ENCODE data around the gene SPTAN1. TPM values are rescaled to one million over a fixed set of nuclear protein-coding genes. Genes with fewer than 3 reads are reported as not detected.

Gene SPTAN1
- total RNA-seq, 1 experiment from 2014 or later, result 111 TPM

GRCh38 chr9:128607642-128608350 is 55.4 kb downstream of the SPTAN1 start:
- POLR2A ChIA-PET, result no interaction called here
- Histone ChIP-seq H2AFZ (ENCODE audit: low read depth, low read length, poor library complexity, severe bottlenecking) (no peak overlapping the region), H3K36me3 (ENCODE audit: control insufficient read depth in 1 of 2, insufficient read depth in 2 of 2, low read length in 2 of 2) (peaks cover 49 to 69% of the 10 kb centered on the region in 2 experiments; a peak in 3 of 4 replicates), H3K9me3 (ENCODE audit: control insufficient read depth in 1 of 2, insufficient read depth in 1 of 2, low read depth in 1 of 2, low read length in 2 of 2) (no peaks in the 10 kb centered on the region), H3K4me3 (replicated peaks in 1 of 2; ENCODE audit: low read depth in 1 of 2, low read length in 2 of 2) (no peak overlapping the region), H3K9ac (ENCODE audit: low read length) (no peak overlapping the region), H3K27ac (ENCODE audit: low read depth, low read length) (no peak overlapping the region), H3K9me2 (ENCODE audit: insufficient read depth) (no peaks in the 10 kb centered on the region), H3K4me1 (ENCODE audit: control insufficient read depth in 1 of 2, insufficient read depth in 2 of 2, low read length in 2 of 2) (no peaks in the 10 kb centered on the region), H3K27me3 (ENCODE audit: insufficient read depth, low read length) (no peaks in the 10 kb centered on the region), H3K4me2 (ENCODE audit: low read length) (no peak overlapping the region), H4K20me1 (ENCODE audit: insufficient read depth) (no peaks in the 10 kb centered on the region), H3K79me2 (ENCODE audit: insufficient read depth, low read length) (no peaks in the 10 kb centered on the region)
- ATAC-seq (no peak), DNase-seq (ENCODE audit: low read depth, low spot score) (no peak)
- intact Hi-C loops (cut with micrococcal nuclease), result no loop called here
- RAD21 ChIA-PET (ENCODE audit: low non-redundant PET in 1 of 2, low total read pairs in 2 of 2, uncharacterized antibody in 2 of 2, unreplicated experiment in 2 of 2), result no interaction called here
- no TSS peak for BruUV-seq (replicated peaks)
- CTCF ChIA-PET, result no interaction called here
- TF ChIP-seq EZH2phosphoT487 (IDR thresholded peaks at IDR 0.05; ENCODE audit: borderline replicate concordance) (no peak), CEBPB (IDR thresholded peaks at IDR 0.05; ENCODE audit: low read depth) (no peak), REST (IDR thresholded peaks at IDR 0.05; ENCODE audit: low read depth) (no peak), ATF3 (IDR thresholded peaks at IDR 0.05) (no peak), SIN3A (IDR thresholded peaks at IDR 0.05; ENCODE audit: low read depth) (no peak), RAD21 (IDR thresholded peaks at IDR 0.05; ENCODE audit: low read depth) (no peak), YY1 (IDR thresholded peaks at IDR 0.05; ENCODE audit: extremely low read depth, insufficient replicate concordance, low read depth, low read length) (no peak), TCF7L2 (IDR thresholded peaks at IDR 0.05; ENCODE audit: borderline replicate concordance, extremely low read depth, insufficient read depth, insufficient read length) (no peak)
- TF ChIP-seq, protein P1, sequence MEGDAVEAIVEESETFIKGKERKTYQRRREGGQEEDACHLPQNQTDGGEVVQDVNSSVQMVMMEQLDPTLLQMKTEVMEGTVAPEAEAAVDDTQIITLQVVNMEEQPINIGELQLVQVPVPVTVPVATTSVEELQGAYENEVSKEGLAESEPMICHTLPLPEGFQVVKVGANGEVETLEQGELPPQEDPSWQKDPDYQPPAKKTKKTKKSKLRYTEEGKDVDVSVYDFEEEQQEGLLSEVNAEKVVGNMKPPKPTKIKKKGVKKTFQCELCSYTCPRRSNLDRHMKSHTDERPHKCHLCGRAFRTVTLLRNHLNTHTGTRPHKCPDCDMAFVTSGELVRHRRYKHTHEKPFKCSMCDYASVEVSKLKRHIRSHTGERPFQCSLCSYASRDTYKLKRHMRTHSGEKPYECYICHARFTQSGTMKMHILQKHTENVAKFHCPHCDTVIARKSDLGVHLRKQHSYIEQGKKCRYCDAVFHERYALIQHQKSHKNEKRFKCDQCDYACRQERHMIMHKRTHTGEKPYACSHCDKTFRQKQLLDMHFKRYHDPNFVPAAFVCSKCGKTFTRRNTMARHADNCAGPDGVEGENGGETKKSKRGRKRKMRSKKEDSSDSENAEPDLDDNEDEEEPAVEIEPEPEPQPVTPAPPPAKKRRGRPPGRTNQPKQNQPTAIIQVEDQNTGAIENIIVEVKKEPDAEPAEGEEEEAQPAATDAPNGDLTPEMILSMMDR (IDR thresholded peaks at IDR 0.05 in 2 of 3, conservative IDR thresholded peaks at IDR 0.05 in 1 of 3; ENCODE audit: borderline replicate concordance in 1 of 3, insufficient read depth in 1 of 3, low read depth in 2 of 3, low read length in 2 of 3), result no peak
